ENCODE measurements around the gene HERPUD1.

HERPUD1 gene

GRCh38 chr16:56948234-56948633 is 16.3 kb downstream of the HERPUD1 start:
- DNase-seq (ENCODE audit: low read depth) = no peak

GRCh38 chr16:56950051-56950450 is 18.1 kb downstream of the HERPUD1 start:
- no peak overlapping the region for H3K4me3 ChIP-seq (replicated peaks; ENCODE audit: low read depth, low read length)
- TF ChIP-seq CTCF (IDR thresholded peaks at IDR 0.05; ENCODE audit: low read length, missing control alignments) = no peak
- DNase-seq (ENCODE audit: low read depth) = no peak

More at GRCh38 chr16:56948234-56948633, 16.3 kb downstream of the HERPUD1 start:
- no peak for TF ChIP-seq CTCF (IDR thresholded peaks at IDR 0.05; ENCODE audit: low read length, missing control alignments)
- no peak overlapping the region for H3K4me3 ChIP-seq (replicated peaks; ENCODE audit: low read depth, low read length)

GRCh38 chr16:56950455-56950854 is 18.5 kb downstream of the HERPUD1 start:
- DNase-seq (ENCODE audit: low read depth) = no peak
- TF ChIP-seq CTCF (IDR thresholded peaks at IDR 0.05; ENCODE audit: low read length, missing control alignments) = no peak
- no peak overlapping the region for H3K4me3 ChIP-seq (replicated peaks; ENCODE audit: low read depth, low read length)

GRCh38 chr16:56950881-56951771 is 19.2 kb downstream of the HERPUD1 start:
- DNase-seq (ENCODE audit: low read depth) = peak; percentile 66
- peak; percentile 75 for TF ChIP-seq CTCF (IDR thresholded peaks at IDR 0.05; ENCODE audit: low read length, missing control alignments)
- no peak overlapping the region for H3K4me3 ChIP-seq (replicated peaks; ENCODE audit: low read depth, low read length)

- no peak for TF ChIP-seq CTCF (IDR thresholded peaks at IDR 0.05; ENCODE audit: low read length, missing control alignments)
- DNase-seq (ENCODE audit: low read depth) = no peak
- H3K4me3 ChIP-seq (replicated peaks; ENCODE audit: low read depth, low read length) = no peak overlapping the region
These were observed 21.1 kb downstream of the HERPUD1 start for GRCh38 chr16:56953006-56953405.

GRCh38 chr16:56956076-56956475 is 24.1 kb downstream of the HERPUD1 start:
- TF ChIP-seq CTCF (IDR thresholded peaks at IDR 0.05; ENCODE audit: low read length, missing control alignments) = no peak
- H3K4me3 ChIP-seq (replicated peaks; ENCODE audit: low read depth, low read length) = no peak overlapping the region
- DNase-seq (ENCODE audit: low read depth) = no peak

GRCh38 chr16:56956756-56957155 is 24.8 kb downstream of the HERPUD1 start:
- TF ChIP-seq CTCF (IDR thresholded peaks at IDR 0.05; ENCODE audit: low read length, missing control alignments) = peak; percentile 19
- DNase-seq (ENCODE audit: low read depth) = no peak
- H3K4me3 ChIP-seq (replicated peaks; ENCODE audit: low read depth, low read length) = no peak overlapping the region
